Activated CD4-positive, alpha-beta memory T cell treated with anti-CD3 and anti-CD28 coated beads for 36 hours (primary cell): Measurements from ENCODE around the gene ZNF888. TPM values are rescaled to one million over a fixed set of nuclear protein-coding genes. Genes with fewer than 3 reads are reported as not detected.
A peak's percentile ranks its signal among the peaks of the same experiment; 100 is the strongest.
"Not testable (repeated sequence)": the region's sequence is repeated elsewhere in the genome, so short reads cannot be mapped to it uniquely, and the experiment has no call there.

Source experiments
- CTCF ChIA-PET: fragments of 350-600 bp; sonication (Branson Sonifier 250); formaldehyde crosslinking; loops from one replicate; lab custom pipeline; 2021; ENCODE audit warnings: antibody characterized with exemption, inconsistent platforms; lab: Charles Lee
- POLR2A ChIA-PET: fragments of 350-600 bp; sonication (Branson Sonifier 250); formaldehyde crosslinking; loops from one replicate; lab custom pipeline; 2021; ENCODE audit warnings: antibody characterized with exemption; lab: Charles Lee
- DNase-seq: peaks from one replicate; pipeline ENCODE4 v3.0.0-alpha.2; 2020
- H3K27ac Mint-ChIP-seq: one replicate; pipeline ENCODE4 v1.8.0; 2021; ENCODE audit warnings: mixed read lengths
- H3K27me3 Mint-ChIP-seq: one replicate; pipeline ENCODE4 v1.8.0; 2021; ENCODE audit warnings: mixed read lengths
- H3K36me3 Mint-ChIP-seq: one replicate; pipeline ENCODE4 v1.8.0; 2021; ENCODE audit warnings: mixed read lengths
- H3K4me1 Mint-ChIP-seq: one replicate; pipeline ENCODE4 v1.8.0; 2021; ENCODE audit warnings: low read depth, mixed read lengths
- H3K4me3 Mint-ChIP-seq: one replicate; pipeline ENCODE4 v1.8.0; 2021; ENCODE audit warnings: mild to moderate bottlenecking, mixed read lengths
- H3K9me3 Mint-ChIP-seq: one replicate; pipeline ENCODE4 v1.8.0; 2021; ENCODE audit warnings: mixed read lengths
- intact Hi-C: fragments of 100-400 bp; cut with micrococcal nuclease; formaldehyde crosslinking; loops from one replicate; pipeline ENCODE4 v1.15.1; 2023
- total RNA-seq, 2 experiments: library from RNA; stranded (reverse); gene quantifications; one replicate each; pipeline ENCODE4 v1.2.3, GENCODE V29; 2021

The ZNF888 gene
- total RNA-seq, 2 experiments from 2014 or later: 5.0 to 6.3 TPM

DNA sequence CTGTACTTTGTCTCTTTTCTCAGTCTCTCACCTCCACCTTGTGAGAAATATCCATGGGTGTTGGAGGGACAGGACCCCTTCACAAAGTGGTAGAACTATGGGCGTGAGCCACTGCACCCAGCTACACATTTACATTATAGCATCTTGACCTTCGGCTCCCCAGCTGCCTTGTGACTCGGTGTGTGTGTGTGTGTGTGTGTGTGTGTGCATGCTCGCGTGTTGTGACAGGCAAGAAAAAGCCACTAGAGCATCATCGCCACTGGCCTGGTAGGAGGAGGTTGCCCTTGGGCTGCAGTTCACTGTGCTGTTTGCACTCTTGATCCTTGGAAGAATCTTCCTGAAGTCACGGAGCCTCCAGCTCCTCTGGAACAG, 13.7 kb upstream of the ZNF888 start:
- ChIA-PET POLR2A (no interaction called here), CTCF (no interaction called here)
- H3K4me1 Mint-ChIP-seq: peaks cover 23% of the 10 kb centered on the region
- no peaks in the 10 kb centered on the region for H3K27me3 Mint-ChIP-seq
- DNase-seq: no peak
- peaks cover 34% of the 10 kb centered on the region for H3K9me3 Mint-ChIP-seq
- no peak overlapping the region for H3K27ac Mint-ChIP-seq
- H3K4me3 Mint-ChIP-seq: no peak overlapping the region
- H3K36me3 Mint-ChIP-seq: peaks cover 48% of the 10 kb centered on the region
- intact Hi-C loops: no loop called here

DNA sequence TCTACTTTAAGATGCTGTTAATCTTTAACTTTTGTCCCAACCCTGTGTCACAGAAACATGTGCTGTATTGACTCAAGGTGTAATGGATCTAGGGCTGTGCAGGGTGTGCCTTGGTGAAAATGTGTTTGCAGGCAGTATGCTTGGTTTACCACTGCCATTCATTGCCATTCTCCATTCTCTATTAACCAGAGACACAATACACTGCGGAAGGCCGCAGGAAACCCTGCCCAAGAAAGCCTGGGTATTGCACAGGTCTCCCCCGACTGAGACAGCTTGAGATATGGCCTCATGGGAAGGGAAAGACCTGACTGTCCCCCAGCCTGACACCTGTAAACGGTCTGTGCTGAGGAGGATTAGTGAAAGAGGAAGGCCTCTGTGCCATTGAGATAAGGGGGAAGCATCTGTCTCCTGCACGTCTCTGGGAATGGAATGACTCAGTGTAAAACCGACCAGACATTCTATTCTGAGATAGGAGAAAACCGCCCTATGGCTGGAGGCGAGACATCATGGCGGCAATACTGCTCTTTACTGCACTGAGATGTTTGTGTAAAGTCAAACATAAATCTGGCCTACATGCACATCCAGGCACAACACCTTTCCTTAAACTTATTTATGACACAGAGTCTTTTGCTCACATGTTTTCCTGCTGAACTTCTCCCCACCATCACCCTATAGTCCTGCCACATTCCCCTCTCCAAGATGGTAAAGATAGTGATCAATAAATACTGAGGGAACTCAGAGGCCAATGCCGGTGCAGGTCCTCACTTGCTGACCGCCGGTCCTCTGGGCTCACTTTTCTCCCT, 13.1 kb upstream of the ZNF888 start:
- POLR2A ChIA-PET: no interaction called here
- no peak for DNase-seq
- Mint-ChIP-seq H3K27me3 (no peaks in the 10 kb centered on the region), H3K4me3 (no peak overlapping the region), H3K9me3 (peaks cover 37% of the 10 kb centered on the region), H3K36me3 (peaks cover 50% of the 10 kb centered on the region), H3K4me1 (peaks cover 17% of the 10 kb centered on the region), H3K27ac (no peak overlapping the region)
- CTCF ChIA-PET: no interaction called here
- intact Hi-C loops: no loop called here

DNA sequence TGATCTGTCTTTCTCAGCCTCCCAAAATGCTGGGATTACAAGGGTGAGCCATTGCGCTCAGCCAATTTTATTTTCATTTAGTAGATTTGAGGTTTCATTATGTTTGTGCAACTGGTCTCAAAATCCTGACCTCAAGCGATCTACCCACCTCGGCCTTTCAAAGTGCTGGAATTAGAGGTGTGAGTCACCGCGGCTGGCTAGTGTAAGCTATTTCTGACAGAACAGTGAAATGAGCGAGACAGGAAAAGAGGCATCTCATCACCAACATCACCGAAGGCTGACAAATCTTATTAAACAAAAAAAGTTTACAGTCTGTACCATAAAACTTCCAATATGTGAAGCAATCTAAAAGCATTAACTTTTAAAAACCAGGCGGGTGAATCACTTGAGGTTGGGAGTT, 12.2 kb upstream of the ZNF888 start:
- H3K27me3 Mint-ChIP-seq: no peaks in the 10 kb centered on the region
- peaks cover 10% of the 10 kb centered on the region for H3K4me1 Mint-ChIP-seq
- DNase-seq: peak; percentile 20
- POLR2A ChIA-PET: no interaction called here
- peaks cover 50% of the 10 kb centered on the region for H3K36me3 Mint-ChIP-seq
- peaks cover 37% of the 10 kb centered on the region for H3K9me3 Mint-ChIP-seq
- H3K27ac Mint-ChIP-seq: no peak overlapping the region
- H3K4me3 Mint-ChIP-seq: no peak overlapping the region
- CTCF ChIA-PET: no interaction called here
- intact Hi-C loops: no loop called here

DNA sequence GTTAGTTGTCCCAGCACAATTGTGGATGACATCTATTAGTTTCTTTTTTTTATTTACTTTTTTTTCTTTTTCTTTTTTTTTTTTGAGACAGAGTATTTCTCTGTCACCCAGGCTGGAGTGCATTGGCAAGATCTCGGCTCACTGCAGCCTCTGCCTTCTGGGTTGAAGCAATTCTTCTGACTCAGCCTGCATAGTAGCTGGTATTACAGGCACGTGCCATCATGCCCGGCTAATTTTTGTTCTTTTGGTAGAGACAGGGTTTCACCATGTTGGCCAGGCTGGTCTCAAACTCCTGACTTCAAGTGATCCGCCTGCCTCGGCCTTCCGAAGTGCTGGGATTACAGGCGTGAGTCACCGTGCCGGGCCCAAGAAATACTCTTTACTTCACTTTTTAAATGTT, 1.4 kb upstream of the ZNF888 start:
- DNase-seq, H3K27me3 Mint-ChIP-seq, POLR2A ChIA-PET, H3K4me3 Mint-ChIP-seq, H3K9me3 Mint-ChIP-seq, intact Hi-C loops, H3K27ac Mint-ChIP-seq, CTCF ChIA-PET: not testable (repeated sequence)
- Mint-ChIP-seq H3K36me3 (peaks cover 30% of the 10 kb centered on the region), H3K4me1 (peaks cover 23% of the 10 kb centered on the region)

GRCh38 chr19:52923778-52924593, 758 bp upstream of the ZNF888 start:
- Mint-ChIP-seq H3K4me3 (peak overlapping the region; percentile 92), H3K4me1 (peaks cover 23% of the 10 kb centered on the region), H3K36me3 (peaks cover 24% of the 10 kb centered on the region), H3K9me3 (no peaks in the 10 kb centered on the region), H3K27me3 (no peaks in the 10 kb centered on the region), H3K27ac (no peak overlapping the region)
- intact Hi-C loops: loop anchor here (2.0 kb wide), 2 partner anchors 19 to 39 kb away; partner anchors contain the start of gene ZNF816
- DNase-seq: no peak
- POLR2A ChIA-PET: no interaction called here
- CTCF ChIA-PET: no interaction called here

GRCh38 chr19:52917531-52917930, 5.7 kb downstream of the ZNF888 start:
- POLR2A ChIA-PET: no interaction called here
- intact Hi-C loops: no loop called here
- no peak overlapping the region for H3K27ac Mint-ChIP-seq

GRCh38 chr19:52910648-52911047, 12.6 kb downstream of the ZNF888 start:
- H3K4me3 Mint-ChIP-seq: no peak overlapping the region
- H3K9me3 Mint-ChIP-seq: peaks cover 44% of the 10 kb centered on the region
- H3K27ac Mint-ChIP-seq: no peak overlapping the region
- intact Hi-C loops: no loop called here
- no peaks in the 10 kb centered on the region for H3K4me1 Mint-ChIP-seq
- H3K36me3 Mint-ChIP-seq: peaks cover 71% of the 10 kb centered on the region
- ChIA-PET CTCF (no interaction called here), POLR2A (no interaction called here)
- no peak for DNase-seq
- H3K27me3 Mint-ChIP-seq: no peaks in the 10 kb centered on the region

More at GRCh38 chr19:52917531-52917930, 5.7 kb downstream of the ZNF888 start:
- H3K27me3 Mint-ChIP-seq: no peaks in the 10 kb centered on the region
- CTCF ChIA-PET: no interaction called here
- peaks cover 47% of the 10 kb centered on the region for H3K36me3 Mint-ChIP-seq
- H3K4me1 Mint-ChIP-seq: peaks cover 13% of the 10 kb centered on the region
- H3K4me3 Mint-ChIP-seq: no peak overlapping the region
- no peaks in the 10 kb centered on the region for H3K9me3 Mint-ChIP-seq
- no peak for DNase-seq

GRCh38 chr19:52904052-52904780, 19.0 kb downstream of the ZNF888 start:
- peaks cover 37% of the 10 kb centered on the region for H3K36me3 Mint-ChIP-seq

DNA sequence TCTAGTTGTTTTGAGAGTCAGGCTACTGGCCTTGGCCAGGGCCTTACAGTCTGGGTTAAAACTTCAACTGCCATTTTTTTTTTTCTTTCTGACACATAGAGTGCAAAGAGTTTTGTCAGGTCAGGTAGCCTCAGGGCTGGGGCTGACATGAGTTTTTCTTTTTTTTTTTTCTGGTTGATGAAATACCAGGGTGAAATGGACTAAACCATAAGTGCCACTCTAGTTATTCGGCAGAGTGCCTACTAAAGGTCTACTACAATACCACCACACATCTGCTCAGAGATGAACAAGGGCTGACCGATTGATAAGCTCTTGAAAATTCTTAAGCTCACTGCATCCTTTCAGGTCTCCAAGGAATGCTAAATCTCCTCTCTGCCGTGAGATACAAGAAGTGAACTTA, 21.4 kb downstream of the ZNF888 start:
- Mint-ChIP-seq H3K27ac (no peak overlapping the region), H3K36me3 (peaks cover 20% of the 10 kb centered on the region), H3K4me1 (peaks cover 11% of the 10 kb centered on the region), H3K27me3 (no peaks in the 10 kb centered on the region), H3K9me3 (peaks cover 22% of the 10 kb centered on the region), H3K4me3 (no peak overlapping the region)
- CTCF ChIA-PET: no interaction called here
- POLR2A ChIA-PET: no interaction called here
- DNase-seq: no peak
- intact Hi-C loops: no loop called here

More at GRCh38 chr19:52904052-52904780, 19.0 kb downstream of the ZNF888 start:
- POLR2A ChIA-PET, H3K4me3 Mint-ChIP-seq, CTCF ChIA-PET, DNase-seq, H3K4me1 Mint-ChIP-seq, H3K27me3 Mint-ChIP-seq, intact Hi-C loops: not testable (repeated sequence)
- Mint-ChIP-seq H3K9me3 (peaks cover 39% of the 10 kb centered on the region), H3K27ac (peak overlapping the region; percentile 5)

- CTCF ChIA-PET, DNase-seq, intact Hi-C loops, H3K27me3 Mint-ChIP-seq, H3K27ac Mint-ChIP-seq, H3K9me3 Mint-ChIP-seq, H3K36me3 Mint-ChIP-seq, POLR2A ChIA-PET, H3K4me3 Mint-ChIP-seq: not testable (repeated sequence)
- H3K4me1 Mint-ChIP-seq: peaks cover 13% of the 10 kb centered on the region
These were observed 24.6 kb downstream of the ZNF888 start for GRCh38 chr19:52898596-52898995.

DNA sequence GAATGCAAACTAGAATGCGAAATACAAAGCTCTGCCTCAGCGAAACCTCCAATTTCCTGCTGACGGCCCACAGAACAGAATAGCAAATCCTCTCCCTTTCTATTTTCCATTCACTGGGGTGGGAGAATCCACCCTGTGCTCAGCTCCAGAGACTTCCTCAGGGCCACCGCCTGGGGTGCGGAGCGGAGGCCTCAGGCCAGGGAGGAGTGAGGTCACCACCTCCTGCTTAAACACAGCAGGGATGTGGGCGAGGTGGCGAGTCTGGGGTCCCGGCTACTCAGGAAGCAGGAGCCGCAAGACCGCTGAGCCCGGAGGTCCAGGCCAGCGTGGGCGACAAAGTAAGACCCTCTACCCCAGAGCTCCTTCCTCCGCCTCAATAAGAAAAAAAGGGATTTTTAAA, 25.1 kb downstream of the ZNF888 start:
- peaks cover 11% of the 10 kb centered on the region for H3K4me1 Mint-ChIP-seq
- POLR2A ChIA-PET: no interaction called here
- no peak overlapping the region for H3K27ac Mint-ChIP-seq
- DNase-seq: no peak
- H3K9me3 Mint-ChIP-seq: no peaks in the 10 kb centered on the region
- intact Hi-C loops: no loop called here
- H3K4me3 Mint-ChIP-seq: peak overlapping the region; percentile 87
- CTCF ChIA-PET: no interaction called here
- peaks cover 9% of the 10 kb centered on the region for H3K36me3 Mint-ChIP-seq
- no peaks in the 10 kb centered on the region for H3K27me3 Mint-ChIP-seq
